Right atrium auricular region (tissue), 2 donors: ENCODE data around the gene MARCHF3. TPM values are rescaled to one million over a fixed set of nuclear protein-coding genes. Genes with fewer than 3 reads are reported as not detected.

Source experiments
- DNase-seq: peaks from one replicate; pipeline ENCODE4 v3.0.0-alpha.2; 2019; ENCODE audit warnings: low spot score
- H3K27ac ChIP-seq, 2 donors: fragments of 200-600 bp; sonication (generic); 1 replicate in 1 of 2; 2 replicates in 1 of 2; pipeline ENCODE4 v1.5.1; 2016 to 2019
- H3K27me3 ChIP-seq, 2 donors: fragments of 200-600 bp; sonication (generic); one replicate each; pipeline versions ENCODE4 v1.5.1 to v1.6.0; 2017 to 2019
- H3K36me3 ChIP-seq: fragments of 200-600 bp; sonication (generic); one replicate; pipeline ENCODE4 v1.5.1; 2016
- H3K4me1 ChIP-seq, 2 donors: fragments of 200-600 bp; sonication (generic); one replicate each; pipeline versions ENCODE4 v1.5.1 to v1.6.0; 2017 to 2019
- H3K4me3 ChIP-seq, 2 donors: fragments of 200-600 bp; sonication (generic); 1 replicate in 1 of 2; 2 replicates in 1 of 2; pipeline ENCODE4 v1.5.1; 2017 to 2019; ENCODE audit warnings: mild to moderate bottlenecking in 1 of 2, moderate library complexity in 1 of 2
- H3K9me3 ChIP-seq, 2 donors: fragments of 200-600 bp; sonication (generic); one replicate each; pipeline ENCODE4 v1.5.1; 2019
- CTCF ChIP-seq, 2 donors: fragments of 200-600 bp; sonication (generic); IDR thresholded peaks; one replicate each; pipeline ENCODE4 v1.5.1; 2019; ENCODE audit warnings: antibody characterized with exemption in 2 of 2
- total RNA-seq, 2 donors: library from RNA; depleted of rRNA; stranded (reverse); fragments of >200 nt; gene quantifications; one replicate each; pipeline ENCODE4 v1.1.0, GENCODE V29; 2016

Gene MARCHF3
- total RNA-seq, 2 donors from 2014 or later = 14.5 to 19.7 TPM

GRCh38 chr5:126869005-126869451, 161.3 kb downstream of the MARCHF3 start:
- H3K36me3 ChIP-seq = no peaks in the 10 kb centered on the region
- H3K4me3 ChIP-seq = peak overlapping the region in 1 of 2 donors; percentile 0
- no peak for TF ChIP-seq CTCF (IDR thresholded peaks at IDR 0.05)
- DNase-seq = no peak
- H3K9me3 ChIP-seq = no peaks in the 10 kb centered on the region
- peaks cover 0 to 13% of the 10 kb centered on the region in 2 donors for H3K4me1 ChIP-seq
- H3K27ac ChIP-seq = no peak overlapping the region
- no peaks in the 10 kb centered on the region for H3K27me3 ChIP-seq

GRCh38 chr5:126868338-126869004, 161.9 kb downstream of the MARCHF3 start:
- Histone ChIP-seq H3K27ac (no peak overlapping the region), H3K4me3 (no peak overlapping the region), H3K4me1 (peaks cover 0 to 13% of the 10 kb centered on the region in 2 donors), H3K36me3 (no peaks in the 10 kb centered on the region), H3K27me3 (no peaks in the 10 kb centered on the region), H3K9me3 (no peaks in the 10 kb centered on the region)
- no peak for DNase-seq
- no peak for TF ChIP-seq CTCF (IDR thresholded peaks at IDR 0.05)

GRCh38 chr5:126866851-126867636, 163.3 kb downstream of the MARCHF3 start:
- no peak for DNase-seq
- no peak overlapping the region for H3K4me3 ChIP-seq
- no peak for TF ChIP-seq CTCF (IDR thresholded peaks at IDR 0.05)
- peaks cover 0 to 13% of the 10 kb centered on the region in 2 donors for H3K4me1 ChIP-seq
- no peaks in the 10 kb centered on the region for H3K9me3 ChIP-seq
- H3K27me3 ChIP-seq = no peaks in the 10 kb centered on the region
- H3K36me3 ChIP-seq = no peaks in the 10 kb centered on the region
- H3K27ac ChIP-seq = no peak overlapping the region

- no peak for DNase-seq
- Histone ChIP-seq H3K9me3 (no peaks in the 10 kb centered on the region), H3K4me1 (peaks cover 0 to 13% of the 10 kb centered on the region in 2 donors), H3K36me3 (no peaks in the 10 kb centered on the region), H3K4me3 (no peak overlapping the region), H3K27me3 (no peaks in the 10 kb centered on the region), H3K27ac (no peak overlapping the region)
- no peak for TF ChIP-seq CTCF (IDR thresholded peaks at IDR 0.05)
Observed at GRCh38 chr5:126865299-126865698, 165.1 kb downstream of the MARCHF3 start.

GRCh38 chr5:126864042-126864688, 166.2 kb downstream of the MARCHF3 start:
- H3K27ac ChIP-seq = no peak overlapping the region
- DNase-seq = no peak
- no peaks in the 10 kb centered on the region for H3K36me3 ChIP-seq
- no peaks in the 10 kb centered on the region for H3K27me3 ChIP-seq
- H3K9me3 ChIP-seq = no peaks in the 10 kb centered on the region
- H3K4me3 ChIP-seq = no peak overlapping the region
- no peak for TF ChIP-seq CTCF (IDR thresholded peaks at IDR 0.05)
- H3K4me1 ChIP-seq = peaks cover 0 to 13% of the 10 kb centered on the region in 2 donors
